ENCODE data around the gene ZNF747.

ZNF747 gene

DNA sequence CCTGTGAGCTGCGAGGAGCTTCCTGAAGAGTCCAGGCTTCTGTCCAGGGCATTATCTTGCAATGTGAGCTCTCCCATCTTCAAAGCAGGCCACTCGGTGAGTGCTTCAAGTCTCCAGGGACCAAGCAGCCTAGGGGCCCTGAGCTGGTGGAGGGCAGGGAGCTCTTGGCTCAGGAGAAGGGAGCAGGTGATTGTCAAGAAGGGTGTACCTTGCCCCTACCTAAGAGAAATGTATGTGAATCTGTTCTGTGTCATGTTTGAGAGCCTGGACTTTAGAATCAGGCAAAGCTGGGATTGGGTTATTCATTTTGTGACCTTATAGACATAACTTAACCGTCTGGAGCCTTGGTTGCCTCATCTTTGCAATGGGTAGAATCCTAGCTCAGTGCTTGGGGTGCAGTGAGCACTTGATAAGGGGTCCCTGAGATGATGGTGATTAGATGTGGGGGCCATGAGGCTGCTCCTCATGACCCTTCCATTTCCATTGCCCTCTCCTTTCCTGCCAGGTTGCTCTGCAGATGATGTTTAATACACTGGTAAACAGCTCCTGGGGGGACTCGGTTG is 24.2 kb downstream of the ZNF747 start:
- DNase-seq: no peak

GRCh38 chr16:30509081-30509765 is 25.4 kb downstream of the ZNF747 start:
- no peak for DNase-seq

GRCh38 chr16:30503403-30504296 is 31.0 kb downstream of the ZNF747 start:
- no peak for DNase-seq

DNA sequence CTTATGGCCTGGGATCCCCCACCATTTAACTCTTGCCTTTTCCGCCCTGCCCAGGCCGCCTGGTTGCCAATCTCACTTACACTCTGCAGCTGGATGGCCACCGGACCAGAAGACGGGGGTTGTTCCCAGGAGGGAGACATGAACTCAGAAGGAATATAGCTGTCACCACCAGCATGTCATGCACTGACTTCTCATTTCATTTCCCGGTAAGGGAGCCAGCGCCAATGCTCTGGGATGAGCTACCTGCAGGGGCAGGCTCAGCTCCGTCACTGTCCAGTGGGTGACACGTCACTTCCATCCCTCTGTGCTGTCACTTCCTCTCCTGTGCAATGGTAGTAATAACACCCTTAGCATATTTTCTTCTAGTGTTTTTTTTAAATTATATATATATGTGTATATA is 35.4 kb downstream of the ZNF747 start:
- peak; percentile 35 for DNase-seq

DNA sequence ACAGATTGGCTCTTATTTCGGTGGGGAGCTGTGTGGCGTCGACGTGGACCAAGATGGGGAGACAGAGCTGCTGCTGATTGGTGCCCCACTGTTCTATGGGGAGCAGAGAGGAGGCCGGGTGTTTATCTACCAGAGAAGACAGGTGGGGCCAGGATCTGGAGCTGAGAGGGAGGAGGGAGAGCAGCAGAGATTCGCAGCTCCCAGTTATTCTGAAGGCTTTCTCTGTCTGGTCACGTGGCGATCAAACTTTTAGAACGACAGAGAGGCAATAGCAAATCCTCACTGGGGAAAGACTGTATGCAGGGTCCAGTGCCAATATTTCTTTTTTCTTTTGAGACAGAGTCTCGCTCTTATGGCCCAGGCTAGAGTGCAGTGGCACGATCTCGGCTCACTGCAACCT is 39.9 kb downstream of the ZNF747 start:
- DNase-seq: no peak

GRCh38 chr16:30493941-30494488 is 40.6 kb downstream of the ZNF747 start:
- no peak for DNase-seq

GRCh38 chr16:30491744-30492308 is 42.8 kb downstream of the ZNF747 start:
- DNase-seq: peak; percentile 60

DNA sequence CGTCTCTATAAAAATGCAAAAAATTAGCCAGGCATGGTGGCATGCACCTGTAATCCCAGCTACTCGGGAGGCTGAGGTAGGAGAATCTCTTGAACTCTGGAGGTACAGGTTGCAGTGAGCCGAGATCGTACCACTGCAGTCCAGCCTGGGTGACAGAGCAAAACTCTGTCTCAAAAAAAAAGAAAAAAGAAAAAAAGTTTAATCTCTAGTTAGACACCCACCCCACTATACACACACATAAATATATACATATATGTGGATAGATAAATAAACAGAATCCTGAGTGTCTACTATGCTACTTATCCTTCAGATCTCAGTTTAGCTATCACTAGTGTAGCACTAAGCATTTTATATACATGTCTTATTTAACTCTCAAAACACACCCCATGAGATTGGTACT is 43.4 kb downstream of the ZNF747 start:
- DNase-seq: no peak

- DNase-seq: no peak
Observed at GRCh38 chr16:30490210-30490609, 44.4 kb downstream of the ZNF747 start.

DNA sequence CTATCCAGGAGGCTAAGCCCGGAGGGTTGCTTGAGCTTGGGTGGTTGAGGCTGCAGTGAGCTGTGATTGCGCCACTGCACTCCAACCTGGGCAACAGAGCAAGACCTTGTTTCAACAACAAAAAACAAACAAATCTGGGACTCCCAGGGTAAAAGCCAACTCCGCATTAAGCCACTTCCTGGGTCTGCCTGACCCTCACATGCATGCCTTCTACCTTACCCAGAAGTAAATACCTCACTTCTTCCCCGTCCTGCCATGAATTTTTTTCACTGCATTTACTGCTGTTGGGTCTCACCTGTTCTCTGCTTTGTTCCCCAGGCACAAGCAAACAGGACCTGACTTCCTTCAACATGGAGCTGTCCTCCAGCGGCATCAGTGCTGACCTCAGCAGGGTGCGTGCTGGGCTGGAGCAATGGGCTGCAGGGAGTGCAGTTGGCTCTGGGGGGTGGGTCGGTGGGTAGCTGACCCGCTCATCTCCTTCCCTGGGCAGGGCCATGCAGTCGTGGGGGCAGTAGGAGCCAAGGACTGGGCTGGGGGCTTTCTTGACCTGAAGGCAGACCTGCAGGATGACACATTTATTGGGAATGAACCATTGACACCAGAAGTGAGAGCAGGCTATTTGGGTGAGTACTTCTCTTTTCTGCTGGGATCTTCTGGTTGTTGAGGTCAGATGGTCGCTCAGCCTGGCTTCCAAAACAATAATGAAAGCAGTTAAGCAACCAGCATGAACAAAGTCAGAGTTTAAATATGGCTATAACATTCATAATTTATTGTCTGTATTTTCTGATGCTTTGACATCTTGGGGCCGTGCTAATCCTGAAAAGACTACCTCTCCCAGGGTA is 45.7 kb downstream of the ZNF747 start:
- DNase-seq: peak; percentile 76

GRCh38 chr16:30485818-30486436 is 48.7 kb downstream of the ZNF747 start:
- no peak for DNase-seq

GRCh38 chr16:30484887-30485286 is 49.8 kb downstream of the ZNF747 start:
- DNase-seq: no peak

DNA sequence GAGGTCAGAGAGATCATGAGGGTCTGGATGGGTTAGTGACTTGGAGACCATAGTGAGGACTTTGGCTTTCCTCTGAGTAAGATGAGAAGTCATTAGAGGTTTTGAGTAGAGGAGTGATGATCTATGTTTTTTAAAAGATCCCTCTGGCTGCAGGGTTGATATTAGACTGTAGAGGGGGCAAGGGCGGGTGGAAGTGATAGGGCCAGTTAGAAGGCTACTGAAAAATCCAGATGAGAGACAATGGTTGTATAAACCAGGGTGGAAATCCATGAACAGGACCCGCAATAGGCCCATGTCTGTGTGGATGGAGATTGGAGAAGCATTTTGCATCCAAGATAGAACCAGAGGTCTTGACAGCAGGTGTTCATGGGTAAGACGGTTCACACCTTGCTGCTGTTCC is 52.3 kb downstream of the ZNF747 start:
- DNase-seq: no peak

DNA sequence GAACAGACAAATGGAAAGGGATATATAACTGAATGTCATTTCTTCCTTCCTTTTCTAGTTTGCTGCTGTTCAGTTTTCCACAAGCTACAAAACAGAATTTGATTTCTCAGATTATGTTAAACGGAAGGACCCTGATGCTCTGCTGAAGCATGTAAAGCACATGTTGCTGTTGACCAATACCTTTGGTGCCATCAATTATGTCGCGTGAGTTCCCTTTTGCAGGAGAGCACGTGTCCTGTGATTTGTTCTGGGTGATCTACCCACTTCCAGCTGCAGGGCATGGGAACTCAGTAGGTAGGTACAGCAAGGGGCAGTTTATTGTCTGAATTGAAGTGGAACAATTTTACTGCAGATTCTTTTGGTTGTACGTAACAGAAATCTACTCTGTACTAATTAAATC is 53.3 kb downstream of the ZNF747 start:
- no peak for DNase-seq
